IMR-90 (cell line): ENCODE results near the gene ROCK2.

Experiments used
- POLR2A ChIP-seq: IDR thresholded peaks from 2 replicates; pipeline ENCODE4 v1.6.1; 2012; ENCODE audit warnings: mild to moderate bottlenecking, low read depth, low read length
- USF2 ChIP-seq: fragments of 150-350 bp; IDR thresholded peaks from 2 replicates; pipeline ENCODE4 v1.6.1; 2017; ENCODE audit warnings: mild to moderate bottlenecking, antibody characterized with exemption, low read length, low read depth

GRCh38 chr2:11385216-11385615 is 40.8 kb upstream of the ROCK2 start:
- no peak for TF ChIP-seq POLR2A
- TF ChIP-seq USF2: no peak
